KG1 (cell line): ENCODE results near the gene SLC5A6.
A peak's percentile ranks its signal among the peaks of the same experiment; 100 is the strongest.
"Not testable (repeated sequence)": the region's sequence is repeated elsewhere in the genome, so short reads cannot be mapped to it uniquely, and the experiment has no call there.

Experiments used
- DNase-seq: peaks from one replicate; lab custom pipeline; 2025; lab: John Stamatoyannopoulos, UW

The SLC5A6 gene

DNA sequence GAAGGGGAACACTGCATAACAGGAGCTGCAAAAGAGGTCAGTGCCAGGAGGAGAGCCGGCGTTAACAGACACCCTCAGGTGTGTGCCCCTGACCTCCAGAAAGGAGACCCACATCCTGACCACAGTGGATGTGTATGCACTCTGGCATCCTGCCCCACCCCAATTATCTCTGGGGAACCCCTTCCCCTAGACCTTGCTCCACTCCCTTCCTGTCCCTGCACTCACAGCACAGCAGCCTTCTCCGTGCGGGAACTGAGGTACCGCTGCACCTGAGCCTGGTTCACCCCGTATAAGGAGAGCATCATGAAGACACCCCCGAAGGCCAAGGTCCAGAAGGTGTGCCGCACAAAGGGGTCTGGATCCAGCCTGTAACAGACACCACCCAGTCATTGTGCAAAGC, 7.5 kb downstream of the SLC5A6 start:
- no peak for DNase-seq

- no peak for DNase-seq
These were observed 8.3 kb downstream of the SLC5A6 start for GRCh38 chr2:27203741-27204140.

- DNase-seq, result no peak
These were observed 9.2 kb downstream of the SLC5A6 start for GRCh38 chr2:27202854-27203253.

DNA sequence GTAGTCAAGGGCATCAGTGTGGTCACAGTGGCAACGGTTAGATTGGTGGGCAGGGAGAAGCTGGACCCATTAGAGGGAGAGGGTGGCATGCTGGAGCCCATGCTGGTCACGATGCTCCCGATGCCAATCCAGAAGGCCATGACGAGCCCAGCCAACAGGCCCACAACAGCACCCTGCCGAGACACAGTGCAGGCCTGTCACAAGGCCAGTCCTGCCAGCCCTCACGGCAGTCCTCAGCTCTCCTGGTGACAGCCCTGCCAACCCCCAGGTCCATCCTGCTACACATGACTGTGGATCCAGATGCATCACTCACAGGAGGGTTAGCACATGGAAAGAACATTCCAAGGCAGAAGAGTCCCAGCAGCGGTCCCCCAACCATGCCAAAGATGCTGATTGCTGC, 10.4 kb downstream of the SLC5A6 start:
- DNase-seq, result no peak

DNA sequence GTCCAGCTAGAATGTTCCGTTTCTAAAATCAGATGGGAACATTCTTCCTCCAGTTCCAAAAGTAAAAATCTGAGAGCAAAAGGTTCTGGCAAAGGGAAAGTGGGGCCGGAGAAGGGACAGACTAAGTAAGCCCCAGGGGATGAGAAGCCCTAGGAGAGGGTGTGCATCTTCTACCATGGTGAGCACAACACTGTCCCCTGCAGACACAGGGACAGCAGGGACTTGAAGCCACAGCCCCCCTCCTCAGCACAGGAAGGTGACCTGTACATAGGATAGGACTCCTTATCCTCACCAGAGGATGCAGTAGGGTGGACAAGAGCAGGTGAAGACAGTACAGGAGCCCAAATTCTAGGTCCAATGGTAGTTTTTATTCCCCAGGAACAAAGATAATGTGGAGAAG, 12.8 kb downstream of the SLC5A6 start:
- no peak for DNase-seq

DNA sequence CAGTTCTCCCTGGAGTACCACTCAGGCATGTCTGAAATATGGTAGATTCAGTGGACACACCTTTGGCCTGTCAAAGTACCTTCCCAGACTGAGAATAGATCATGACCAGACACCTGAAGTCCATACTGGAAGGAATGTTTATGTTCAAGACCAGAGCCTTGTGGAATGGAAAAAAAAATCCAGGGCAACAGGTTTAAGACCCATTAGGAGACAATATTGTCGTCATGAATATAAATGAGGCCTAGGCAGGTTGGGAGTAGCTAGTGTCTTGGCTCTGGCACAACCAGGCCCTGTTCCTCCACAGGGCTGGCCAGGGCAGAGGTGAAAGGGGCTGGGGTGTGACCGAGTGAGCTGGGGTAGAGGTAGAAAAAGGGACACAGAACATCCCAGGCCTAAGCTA, 13.4 kb downstream of the SLC5A6 start:
- DNase-seq, result no peak

- not testable (repeated sequence) for DNase-seq
These were observed 14.0 kb downstream of the SLC5A6 start for GRCh38 chr2:27198068-27198467.

DNA sequence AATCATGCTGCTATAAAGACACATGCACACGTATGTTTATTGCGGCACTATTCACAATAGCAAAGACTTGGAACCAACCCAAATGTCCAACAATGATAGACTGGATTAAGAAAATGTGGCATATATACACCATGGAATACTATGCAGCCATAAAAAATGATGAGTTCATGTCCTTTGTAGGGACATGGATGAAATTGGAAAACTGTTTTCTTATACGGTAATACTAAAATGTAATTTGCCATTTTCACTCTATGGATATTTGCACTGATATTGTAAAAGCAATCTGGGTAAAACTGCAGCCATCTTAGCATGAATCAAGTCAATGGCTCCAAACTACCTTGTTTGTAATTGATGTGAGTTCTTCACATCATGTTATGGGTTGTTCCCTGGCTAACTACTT, 16.3 kb downstream of the SLC5A6 start:
- DNase-seq, result not testable (repeated sequence)

- no peak for DNase-seq
These were observed 17.3 kb downstream of the SLC5A6 start for GRCh38 chr2:27194538-27195354.

- DNase-seq, result peak; percentile 40
These were observed 20.8 kb downstream of the SLC5A6 start for GRCh38 chr2:27191070-27191829.

- DNase-seq, result no peak
These were observed 22.1 kb downstream of the SLC5A6 start for GRCh38 chr2:27189989-27190388.

- no peak for DNase-seq
These were observed 25.3 kb downstream of the SLC5A6 start for GRCh38 chr2:27186613-27187345.

DNA sequence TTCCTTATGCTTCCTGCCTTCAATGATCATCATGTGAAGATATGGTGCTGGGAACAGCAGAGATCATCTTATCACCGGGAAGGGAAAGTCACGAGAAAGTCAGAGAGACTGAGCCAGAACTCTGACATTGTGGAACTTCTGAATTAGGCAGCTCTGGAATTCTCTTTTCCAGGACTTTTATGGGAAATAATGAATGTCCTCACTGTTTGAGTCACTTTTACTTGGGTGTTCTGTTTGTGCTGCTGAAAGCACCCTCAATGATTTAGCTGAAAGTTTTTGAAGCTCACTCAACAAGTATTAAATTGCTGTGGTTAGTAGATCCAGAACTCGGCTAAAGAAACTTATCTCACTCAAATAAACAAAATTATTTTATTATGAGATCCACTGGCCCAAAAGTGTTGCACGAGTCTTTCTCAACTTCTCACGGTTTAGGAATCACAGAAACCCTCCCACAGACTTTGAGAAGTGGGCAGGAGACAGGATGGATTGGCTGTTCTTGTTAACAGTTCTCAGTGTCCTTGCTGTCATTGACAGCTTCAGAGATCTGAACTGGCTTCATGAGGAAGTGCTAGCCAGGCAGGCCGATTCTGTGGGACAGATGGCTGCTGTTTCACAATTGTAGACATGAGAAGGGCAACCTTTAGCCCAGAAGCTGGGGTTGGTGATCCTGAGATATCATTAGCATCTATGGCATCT, 26.6 kb downstream of the SLC5A6 start:
- DNase-seq, result no peak

DNA sequence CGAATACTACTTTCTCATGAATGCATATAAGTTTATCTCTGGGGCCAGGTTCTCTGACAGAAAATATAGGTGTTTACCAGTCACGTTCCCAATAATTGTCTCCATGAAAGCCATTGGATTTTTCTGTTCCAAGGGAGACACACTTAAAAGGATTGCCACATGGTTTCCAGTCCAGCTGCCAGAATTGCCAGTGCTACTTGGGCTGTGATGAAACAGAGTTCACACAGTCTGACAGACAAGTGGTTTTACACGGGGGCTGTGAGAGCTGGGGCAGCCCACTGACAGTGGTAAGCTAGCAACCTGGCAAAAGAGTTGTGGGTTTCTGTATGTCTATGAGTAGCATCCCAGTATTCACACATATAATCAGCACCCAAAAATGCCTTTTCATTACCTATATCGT, 28.0 kb downstream of the SLC5A6 start:
- DNase-seq, result no peak

DNA sequence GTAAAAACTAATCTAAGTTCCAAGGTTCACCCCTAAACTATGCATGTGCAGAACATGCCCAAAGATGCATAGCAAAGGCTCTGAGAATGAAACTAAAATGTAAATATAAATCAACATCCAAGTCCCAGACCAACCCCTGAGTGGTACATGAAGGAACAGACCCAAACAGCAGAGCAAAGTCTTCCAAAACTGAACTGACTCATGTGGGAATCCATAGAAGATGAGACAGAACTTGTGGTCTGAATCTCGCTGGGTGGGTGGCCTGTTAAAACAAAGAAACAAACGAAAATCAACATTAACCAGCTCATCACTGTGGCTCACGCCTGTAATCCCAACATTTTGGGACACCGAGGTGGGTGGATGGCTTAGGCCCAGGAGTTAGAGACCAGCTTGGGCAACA, 29.7 kb downstream of the SLC5A6 start:
- no peak for DNase-seq

DNA sequence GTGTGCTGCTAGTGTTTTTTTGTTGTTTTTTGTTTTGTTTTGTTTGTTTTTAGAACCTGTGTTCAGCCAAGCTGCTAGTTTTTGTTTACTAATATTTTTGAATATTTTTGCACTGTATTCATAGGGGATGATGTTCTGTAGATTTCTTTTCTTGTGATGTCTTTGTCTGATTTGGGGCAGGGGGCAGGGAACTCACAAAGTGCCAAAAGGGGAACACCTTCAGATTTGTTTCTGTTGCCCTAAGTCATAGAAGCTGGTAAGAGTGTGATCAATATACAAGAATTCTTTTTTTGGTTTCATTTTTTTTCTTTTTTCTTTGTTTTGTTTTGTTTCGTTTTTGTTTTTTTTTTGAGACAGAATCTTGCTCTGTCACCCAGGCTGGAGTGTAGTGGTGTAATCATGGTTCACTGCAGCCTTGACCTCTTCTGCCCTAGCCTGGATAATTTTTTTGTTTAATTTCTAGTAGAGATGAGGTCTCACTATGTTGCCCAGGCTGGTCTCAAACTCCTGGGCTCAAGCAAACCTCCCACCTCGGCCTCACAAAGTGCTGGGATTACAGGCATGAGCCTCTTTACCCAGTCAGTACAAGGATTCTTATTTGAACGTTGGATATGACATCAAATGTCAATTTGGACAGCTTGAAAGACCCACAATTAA, 32.6 kb downstream of the SLC5A6 start:
- DNase-seq, result no peak

- no peak for DNase-seq
These were observed 33.6 kb downstream of the SLC5A6 start for GRCh38 chr2:27178469-27178868.

DNA sequence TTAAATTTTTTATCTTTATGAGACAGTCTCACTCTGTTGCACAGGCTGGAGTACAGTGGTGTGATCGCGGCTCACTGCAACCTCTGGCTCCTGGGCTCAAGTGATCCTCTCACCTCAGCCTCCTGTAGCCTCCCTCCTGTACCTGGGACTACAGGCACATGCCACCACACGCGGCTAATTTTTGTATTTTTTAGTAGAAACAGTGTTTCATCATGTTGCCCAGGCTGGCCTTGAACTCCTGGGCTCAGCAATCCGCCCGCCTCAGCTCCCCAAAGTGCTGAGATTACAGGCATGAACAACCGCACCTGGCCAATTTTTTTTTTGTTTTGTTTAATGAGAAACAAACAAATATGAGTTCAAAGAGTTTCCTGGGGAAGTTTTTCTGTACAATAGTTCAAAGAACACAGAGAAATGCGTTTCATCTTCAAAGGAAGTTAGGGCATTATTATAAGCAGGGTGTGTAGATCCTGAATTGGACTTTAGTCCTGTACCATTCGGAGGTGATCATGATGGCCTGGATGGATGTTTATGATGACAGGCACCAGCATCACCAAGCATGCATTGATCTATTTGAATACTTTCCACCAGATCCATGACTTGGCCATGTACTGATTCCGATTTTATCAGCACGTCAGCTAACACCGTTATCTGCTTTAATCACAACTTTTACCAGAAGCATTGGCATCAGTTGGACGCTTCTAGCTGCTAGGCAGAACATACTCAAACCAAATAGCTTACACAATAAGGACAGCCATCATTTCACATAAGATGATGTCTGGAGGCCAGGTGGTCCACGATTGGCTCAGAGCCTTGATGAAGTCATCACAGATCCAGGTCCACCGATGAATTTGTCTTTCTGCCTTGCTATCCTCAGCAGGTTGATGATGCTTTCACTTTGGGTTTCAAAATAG, 34.4 kb downstream of the SLC5A6 start:
- no peak for DNase-seq

GRCh38 chr2:27175781-27176180, 36.3 kb downstream of the SLC5A6 start:
- not testable (repeated sequence) for DNase-seq

- no peak for DNase-seq
These were observed 36.7 kb downstream of the SLC5A6 start for GRCh38 chr2:27175330-27175729.

DNA sequence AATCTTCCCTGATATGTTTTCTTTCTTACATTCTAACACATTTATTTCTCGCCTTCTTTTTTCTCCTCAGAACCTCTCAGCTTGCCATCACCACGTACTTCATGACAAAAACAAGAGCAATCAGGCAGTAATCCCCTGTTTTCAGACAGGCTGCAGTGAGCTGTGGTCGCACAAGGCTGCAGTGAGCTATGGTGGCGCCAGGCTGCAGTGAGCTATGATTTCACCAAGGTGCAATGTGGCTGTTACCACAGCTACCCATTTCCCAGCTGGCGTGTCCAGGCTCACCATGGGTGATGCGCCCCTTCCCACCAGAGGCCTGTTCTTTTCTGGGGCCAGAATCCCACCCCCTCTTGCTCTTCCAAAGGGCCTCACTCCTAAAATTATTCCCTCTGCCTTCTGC, 37.4 kb downstream of the SLC5A6 start:
- no peak for DNase-seq
